PC-3 (cell line): ENCODE data around the gene KREMEN2.

Source experiments
- EZH2 ChIP-seq: fragments of 300-600 bp; sonication (generic); IDR thresholded peaks from one replicate; pipeline ENCODE4 v1.6.1; 2017; ENCODE audit warnings: antibody characterized with exemption, mild to moderate bottlenecking, low read length; ENCODE audit not compliant: unreplicated experiment
- EZH2phosphoT487 ChIP-seq: fragments of 300-600 bp; sonication (generic); IDR thresholded peaks from 2 replicates; pipeline ENCODE4 v1.6.1; 2018; ENCODE audit warnings: mild to moderate bottlenecking, antibody characterized with exemption, low read length, borderline replicate concordance
- TF ChIP-seq, protein P1 (sequence below): fragments of 300-600 bp; sonication (generic); conservative IDR thresholded peaks from 2 replicates; pipeline ENCODE4 v1.5.1; 2017; ENCODE audit warnings: antibody characterized with exemption, low read depth, mild to moderate bottlenecking, low read length

DNA sequence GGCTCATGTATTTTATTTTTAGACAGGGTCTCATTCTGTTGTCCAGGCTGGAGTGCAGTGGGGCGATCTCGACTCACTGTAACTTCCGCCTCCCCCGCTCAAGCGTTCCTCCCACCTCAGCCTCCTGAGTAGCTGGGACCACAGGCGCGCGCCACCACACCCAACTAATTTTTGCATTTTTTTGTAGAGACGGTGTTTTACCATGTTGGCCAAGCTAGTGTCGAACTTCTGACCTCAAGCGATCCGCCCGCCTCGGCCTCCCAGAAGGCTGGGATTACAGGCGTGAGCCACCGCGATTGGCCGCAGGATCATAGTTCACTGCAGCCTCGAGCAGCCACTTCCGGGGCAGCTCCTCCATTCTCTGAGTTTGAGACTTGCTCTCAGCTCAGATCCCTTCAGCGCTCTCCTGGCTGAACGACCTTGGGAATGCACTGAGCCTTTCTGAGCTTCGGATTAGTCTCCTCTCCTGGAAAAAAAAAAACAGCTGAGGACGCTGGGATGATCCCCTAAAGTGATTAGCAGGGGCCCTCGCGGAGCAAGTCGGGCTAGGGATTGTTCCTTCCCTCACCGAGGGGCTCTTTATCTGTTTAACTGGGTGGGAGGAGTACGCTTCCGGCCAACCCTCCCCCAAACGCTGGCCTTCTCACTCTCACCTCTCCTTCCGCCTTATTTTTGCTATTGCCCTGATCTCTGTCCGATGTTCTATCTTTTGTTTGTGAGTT is 17.3 kb downstream of the KREMEN2 start:
- TF ChIP-seq, protein P1, sequence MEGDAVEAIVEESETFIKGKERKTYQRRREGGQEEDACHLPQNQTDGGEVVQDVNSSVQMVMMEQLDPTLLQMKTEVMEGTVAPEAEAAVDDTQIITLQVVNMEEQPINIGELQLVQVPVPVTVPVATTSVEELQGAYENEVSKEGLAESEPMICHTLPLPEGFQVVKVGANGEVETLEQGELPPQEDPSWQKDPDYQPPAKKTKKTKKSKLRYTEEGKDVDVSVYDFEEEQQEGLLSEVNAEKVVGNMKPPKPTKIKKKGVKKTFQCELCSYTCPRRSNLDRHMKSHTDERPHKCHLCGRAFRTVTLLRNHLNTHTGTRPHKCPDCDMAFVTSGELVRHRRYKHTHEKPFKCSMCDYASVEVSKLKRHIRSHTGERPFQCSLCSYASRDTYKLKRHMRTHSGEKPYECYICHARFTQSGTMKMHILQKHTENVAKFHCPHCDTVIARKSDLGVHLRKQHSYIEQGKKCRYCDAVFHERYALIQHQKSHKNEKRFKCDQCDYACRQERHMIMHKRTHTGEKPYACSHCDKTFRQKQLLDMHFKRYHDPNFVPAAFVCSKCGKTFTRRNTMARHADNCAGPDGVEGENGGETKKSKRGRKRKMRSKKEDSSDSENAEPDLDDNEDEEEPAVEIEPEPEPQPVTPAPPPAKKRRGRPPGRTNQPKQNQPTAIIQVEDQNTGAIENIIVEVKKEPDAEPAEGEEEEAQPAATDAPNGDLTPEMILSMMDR, result no peak
- TF ChIP-seq EZH2 (no peak), EZH2phosphoT487 (no peak)
